Stimulated activated CD8-positive, alpha-beta memory T cell treated with anti-CD3 and anti-CD28 coated beads, Interleukin-12 subunit alpha, Interleukin-12 subunit beta, amount 100 ng/mL, for 24 hours (primary cell): ENCODE measurements around the gene SMAD7.
A peak's percentile ranks its signal among the peaks of the same experiment; 100 is the strongest.

ENCODE experiments used
- DNase-seq: peaks from one replicate; pipeline ENCODE4 v3.0.0-alpha.2; 2020; ENCODE audit errors: extremely low read depth

The SMAD7 gene

GRCh38 chr18:48959921-48960920 is 9.5 kb upstream of the SMAD7 start:
- DNase-seq = no peak

GRCh38 chr18:48959551-48959920 is 8.8 kb upstream of the SMAD7 start:
- DNase-seq = no peak

- DNase-seq = no peak
Observed at GRCh38 chr18:48958951-48959350, 8.2 kb upstream of the SMAD7 start.

- DNase-seq = no peak
Observed at GRCh38 chr18:48957616-48958015, 6.9 kb upstream of the SMAD7 start.

GRCh38 chr18:48957136-48957535 is 6.4 kb upstream of the SMAD7 start:
- DNase-seq = no peak

- no peak for DNase-seq
Observed at GRCh38 chr18:48956356-48956755, 5.6 kb upstream of the SMAD7 start.

GRCh38 chr18:48955830-48956261 is 5.1 kb upstream of the SMAD7 start:
- DNase-seq = no peak

GRCh38 chr18:48954886-48955819 is 4.4 kb upstream of the SMAD7 start:
- no peak for DNase-seq

- DNase-seq = no peak
Observed at GRCh38 chr18:48953104-48953706, 2.4 kb upstream of the SMAD7 start.

- no peak for DNase-seq
Observed at GRCh38 chr18:48952287-48953103, 1.7 kb upstream of the SMAD7 start.

- peak; percentile 53 for DNase-seq
Observed at GRCh38 chr18:48951448-48952286, 902 bp upstream of the SMAD7 start.

- DNase-seq = no peak
Observed at GRCh38 chr18:48949606-48950535, 894 bp downstream of the SMAD7 start.

- no peak for DNase-seq
Observed at GRCh38 chr18:48949050-48949605, 1.6 kb downstream of the SMAD7 start.

- no peak for DNase-seq
Observed at GRCh38 chr18:48948112-48949049, 2.4 kb downstream of the SMAD7 start.

- DNase-seq = no peak
Observed at GRCh38 chr18:48947560-48947959, 3.2 kb downstream of the SMAD7 start.

GRCh38 chr18:48947092-48947491 is 3.7 kb downstream of the SMAD7 start:
- no peak for DNase-seq

GRCh38 chr18:48946329-48946835 is 4.4 kb downstream of the SMAD7 start:
- DNase-seq = no peak

- no peak for DNase-seq
Observed at GRCh38 chr18:48945953-48946217, 4.9 kb downstream of the SMAD7 start.
